SK-N-SH (cell line): Measurements from ENCODE around the gene BTG2.

Source experiments
- EP300 ChIP-seq, 2 experiments: IDR thresholded peaks; 2 replicates each; pipeline versions ENCODE4 v1.4.0 to v1.6.1; 2012; ENCODE audit warnings: borderline replicate concordance in 1 of 2, low read depth in 1 of 2, low read length in 1 of 2
- EZH2phosphoT487 ChIP-seq: fragments of 200-600 bp; sonication (generic); IDR thresholded peaks from 2 replicates; pipeline ENCODE4 v1.6.1; 2017; ENCODE audit warnings: low read depth, mixed run types, mild to moderate bottlenecking, antibody characterized with exemption, moderate library complexity, borderline replicate concordance
- FOXJ3 ChIP-seq: sonication (generic); formaldehyde crosslinking; IDR thresholded peaks from 2 replicates; pipeline ENCODE4 v1.5.1; 2020; ENCODE audit warnings: mild to moderate bottlenecking, missing genetic modification reagents
- JUND ChIP-seq: IDR thresholded peaks from 2 replicates; pipeline ENCODE4 v1.4.0; 2012
- SIN3A ChIP-seq: IDR thresholded peaks from 2 replicates; pipeline ENCODE4 v1.6.1; 2012; ENCODE audit warnings: low read depth, mild to moderate bottlenecking, low read length, moderate library complexity, borderline replicate concordance
- TAF1 ChIP-seq: IDR thresholded peaks from 2 replicates; pipeline ENCODE4 v1.6.1; 2012; ENCODE audit warnings: low read depth, mild to moderate bottlenecking, low read length, moderate library complexity, borderline replicate concordance
- YY1 ChIP-seq: IDR thresholded peaks from 2 replicates; pipeline ENCODE4 v1.4.0; 2012; ENCODE audit warnings: low read depth, mild to moderate bottlenecking
- TF ChIP-seq, protein P1 (sequence below): fragments of 150-350 bp; IDR thresholded peaks from 2 replicates; pipeline ENCODE4 v1.6.1; 2017; ENCODE audit warnings: antibody characterized with exemption, low read length, low read depth, borderline replicate concordance
- TF ChIP-seq, protein P2 (sequence below): fragments of 200-600 bp; sonication (generic); IDR thresholded peaks from 2 replicates; pipeline ENCODE4 v1.6.1; 2017; ENCODE audit warnings: antibody characterized with exemption, mild to moderate bottlenecking, moderate library complexity

DNA sequence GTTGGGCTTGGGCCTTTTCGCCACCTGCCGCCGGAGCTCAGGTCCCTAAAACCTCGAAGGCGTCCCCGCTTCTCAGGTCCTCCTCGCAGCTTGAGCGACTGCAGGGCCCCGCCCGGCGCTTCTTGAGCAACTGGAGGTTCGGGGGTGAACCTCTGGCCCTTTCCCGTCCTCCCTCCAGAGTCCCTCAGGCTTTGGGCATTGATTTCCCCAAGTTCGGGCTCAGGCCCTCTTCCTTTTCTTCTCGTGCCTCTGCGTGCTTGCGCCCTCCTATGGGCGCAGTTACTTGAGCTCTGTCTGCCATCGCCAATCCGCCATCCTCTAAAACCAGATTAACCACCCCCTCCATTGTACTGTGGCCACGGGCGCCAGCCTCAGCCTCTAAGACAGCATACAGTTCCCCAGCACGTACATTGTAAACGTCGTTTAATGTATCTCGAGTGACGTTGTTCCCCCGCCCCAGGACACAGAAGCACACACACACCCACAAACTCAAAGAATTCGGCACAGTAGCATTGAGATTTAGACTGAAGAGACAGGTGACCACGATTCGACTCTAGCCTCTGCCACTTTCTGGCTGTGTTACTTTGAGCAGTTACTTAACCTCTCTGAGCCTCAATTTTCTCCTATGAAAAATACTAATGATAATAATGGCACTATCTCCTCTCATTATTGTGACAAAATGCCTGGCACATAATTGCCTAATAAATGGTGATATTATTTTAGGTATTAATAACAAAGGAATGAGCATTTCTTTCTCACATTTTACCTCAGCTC is 22.6 kb downstream of the BTG2 start:
- TF ChIP-seq, protein P1, sequence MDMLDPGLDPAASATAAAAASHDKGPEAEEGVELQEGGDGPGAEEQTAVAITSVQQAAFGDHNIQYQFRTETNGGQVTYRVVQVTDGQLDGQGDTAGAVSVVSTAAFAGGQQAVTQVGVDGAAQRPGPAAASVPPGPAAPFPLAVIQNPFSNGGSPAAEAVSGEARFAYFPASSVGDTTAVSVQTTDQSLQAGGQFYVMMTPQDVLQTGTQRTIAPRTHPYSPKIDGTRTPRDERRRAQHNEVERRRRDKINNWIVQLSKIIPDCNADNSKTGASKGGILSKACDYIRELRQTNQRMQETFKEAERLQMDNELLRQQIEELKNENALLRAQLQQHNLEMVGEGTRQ: no peak
- TF ChIP-seq TAF1: no peak
- TF ChIP-seq FOXJ3 (CRISPR knock-in tag): no peak
- TF ChIP-seq, protein P2, sequence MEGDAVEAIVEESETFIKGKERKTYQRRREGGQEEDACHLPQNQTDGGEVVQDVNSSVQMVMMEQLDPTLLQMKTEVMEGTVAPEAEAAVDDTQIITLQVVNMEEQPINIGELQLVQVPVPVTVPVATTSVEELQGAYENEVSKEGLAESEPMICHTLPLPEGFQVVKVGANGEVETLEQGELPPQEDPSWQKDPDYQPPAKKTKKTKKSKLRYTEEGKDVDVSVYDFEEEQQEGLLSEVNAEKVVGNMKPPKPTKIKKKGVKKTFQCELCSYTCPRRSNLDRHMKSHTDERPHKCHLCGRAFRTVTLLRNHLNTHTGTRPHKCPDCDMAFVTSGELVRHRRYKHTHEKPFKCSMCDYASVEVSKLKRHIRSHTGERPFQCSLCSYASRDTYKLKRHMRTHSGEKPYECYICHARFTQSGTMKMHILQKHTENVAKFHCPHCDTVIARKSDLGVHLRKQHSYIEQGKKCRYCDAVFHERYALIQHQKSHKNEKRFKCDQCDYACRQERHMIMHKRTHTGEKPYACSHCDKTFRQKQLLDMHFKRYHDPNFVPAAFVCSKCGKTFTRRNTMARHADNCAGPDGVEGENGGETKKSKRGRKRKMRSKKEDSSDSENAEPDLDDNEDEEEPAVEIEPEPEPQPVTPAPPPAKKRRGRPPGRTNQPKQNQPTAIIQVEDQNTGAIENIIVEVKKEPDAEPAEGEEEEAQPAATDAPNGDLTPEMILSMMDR: peak; percentile 53
- TF ChIP-seq YY1: no peak
- no peak for TF ChIP-seq SIN3A
- TF ChIP-seq JUND: no peak
- TF ChIP-seq EP300 (IDR thresholded peaks at IDR 0.05; ENCODE audit: borderline replicate concordance in 1 of 2, low read depth in 1 of 2, low read length in 1 of 2): no peak
- TF ChIP-seq EZH2phosphoT487: no peak
